GM12878 (cell line): ENCODE results near the gene CSE1L.

Experiments
- CTCF ChIP-seq, 3 experiments: IDR thresholded peaks in 2 of 3; conservative IDR thresholded peaks in 1 of 3; 2 replicates each; pipeline ENCODE4 v1.5.1; 2011; ENCODE audit warnings: low read depth in 3 of 3, low read length in 3 of 3, mild to moderate bottlenecking in 3 of 3, control low read depth in 2 of 3, moderate library complexity in 2 of 3, inconsistent platforms in 1 of 3, mixed read lengths in 1 of 3; ENCODE audit not compliant: control insufficient read depth in 2 of 3, insufficient read depth in 1 of 3; ENCODE audit errors: extremely low read depth in 1 of 3
- ZSCAN29 ChIP-seq: fragments of 450-650 bp; IDR thresholded peaks from 2 replicates; pipeline ENCODE4 v1.6.1; 2017; ENCODE audit warnings: mild to moderate bottlenecking, moderate library complexity

- TF ChIP-seq CTCF (IDR thresholded peaks at IDR 0.05 in 2 of 3, conservative IDR thresholded peaks at IDR 0.05 in 1 of 3; ENCODE audit: control insufficient read depth in 2 of 3, extremely low read depth in 1 of 3, insufficient read depth in 1 of 3, low read depth in 3 of 3, low read length in 3 of 3), result no peak
- TF ChIP-seq ZSCAN29, result no peak
Observed at GRCh38 chr20:49106328-49106727, 60.2 kb downstream of the CSE1L start.
